Amniotic stem cell (primary cell): ENCODE measurements around the gene SAG.
"Not testable (repeated sequence)": the region's sequence is repeated elsewhere in the genome, so short reads cannot be mapped to it uniquely, and the experiment has no call there.

Experiments
- DNase-seq: peaks from one replicate; lab custom pipeline; 2025; lab: John Stamatoyannopoulos, UW

SAG gene

DNA sequence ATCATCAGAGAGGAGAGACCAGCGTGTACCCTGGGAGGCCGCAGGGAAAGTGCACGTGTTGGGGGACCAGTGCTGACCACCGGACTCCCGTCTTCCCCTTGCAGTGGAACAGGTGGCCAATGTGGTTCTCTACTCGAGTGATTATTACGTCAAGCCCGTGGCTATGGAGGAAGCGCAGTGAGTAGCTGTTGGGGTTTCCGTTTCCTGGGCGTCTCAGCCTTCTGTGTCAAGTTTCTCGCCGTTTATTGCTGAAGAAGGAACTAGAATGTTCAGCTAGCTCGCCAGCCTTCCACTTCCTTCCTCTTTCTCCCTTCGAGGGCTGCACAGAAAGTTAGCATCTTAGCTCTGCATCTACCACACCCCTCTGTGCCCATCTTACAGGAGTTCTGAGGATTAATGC lies 23.9 kb downstream of the SAG start:
- DNase-seq = no peak

DNA sequence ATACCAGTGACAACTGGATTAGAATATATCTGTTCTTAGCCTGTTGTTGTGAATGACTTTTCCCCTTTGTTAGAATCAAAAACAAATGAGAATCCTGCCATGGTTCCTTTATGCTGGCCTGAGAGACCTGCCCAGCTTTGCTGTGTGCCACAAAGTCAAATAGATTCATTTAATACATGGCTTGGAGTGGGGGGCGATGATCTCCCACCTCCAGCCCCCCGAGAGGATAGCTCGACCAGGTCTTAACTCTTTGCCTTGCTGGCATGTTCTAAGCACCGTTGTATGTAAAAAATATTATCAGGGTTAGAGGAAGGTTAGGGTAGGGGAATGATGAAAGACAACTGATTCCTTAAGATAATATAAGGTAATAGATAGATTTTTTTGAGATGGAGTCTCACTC lies 24.5 kb downstream of the SAG start:
- DNase-seq = no peak

DNA sequence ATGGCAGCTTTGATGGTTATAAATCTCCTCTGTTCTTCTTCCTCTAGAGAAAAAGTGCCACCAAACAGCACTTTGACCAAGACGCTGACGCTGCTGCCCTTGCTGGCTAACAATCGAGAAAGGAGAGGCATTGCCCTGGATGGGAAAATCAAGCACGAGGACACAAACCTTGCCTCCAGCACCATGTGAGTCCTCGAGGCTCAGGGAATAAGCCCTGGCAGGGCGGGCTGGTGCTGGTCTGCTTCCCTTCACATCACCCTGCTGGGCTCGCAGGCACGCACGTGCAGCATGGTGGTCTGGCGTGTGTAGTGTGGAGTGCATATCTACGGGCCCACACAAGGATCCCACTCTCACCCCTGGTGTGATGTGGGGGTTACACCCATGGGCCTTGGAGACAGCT lies 27.3 kb downstream of the SAG start:
- DNase-seq = no peak

DNA sequence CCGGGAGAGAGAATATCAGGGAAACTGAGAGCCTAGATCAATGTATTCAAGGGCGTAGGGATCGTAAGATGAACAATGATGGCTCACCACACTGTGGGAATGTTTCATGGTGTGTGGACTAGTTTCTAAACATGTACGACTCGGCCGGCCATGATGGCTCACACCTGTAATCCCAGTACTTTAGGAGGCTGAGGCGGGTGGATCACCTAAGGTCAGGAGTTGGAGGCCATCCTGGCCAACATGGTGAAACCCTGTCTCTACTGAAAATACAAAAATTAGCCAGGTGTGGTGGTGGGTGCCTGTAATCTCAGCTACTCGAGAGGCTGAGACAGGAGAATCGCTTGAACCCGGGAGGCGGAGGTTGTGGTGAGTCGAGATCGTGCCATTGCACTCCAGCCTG lies 28.5 kb downstream of the SAG start:
- DNase-seq = not testable (repeated sequence)

DNA sequence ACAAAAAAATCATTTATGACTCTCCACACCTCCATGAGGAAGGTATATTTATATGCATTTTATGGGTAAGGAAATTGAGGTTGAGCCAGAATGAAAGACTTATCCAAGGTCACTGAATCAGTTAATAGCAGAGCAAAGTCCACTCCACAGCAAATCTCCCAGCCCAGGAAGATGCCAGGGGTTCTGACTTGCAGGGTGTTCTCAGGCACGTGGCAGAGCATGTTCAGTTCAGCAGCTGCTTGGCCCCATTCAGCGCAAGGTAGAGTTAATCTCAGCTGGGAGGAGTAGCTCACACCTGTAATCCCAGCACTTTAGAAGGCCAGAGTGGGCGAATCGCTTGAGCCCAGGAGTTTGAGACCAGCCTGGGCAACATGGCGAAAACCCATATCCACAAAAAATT lies 28.9 kb downstream of the SAG start:
- no peak for DNase-seq

DNA sequence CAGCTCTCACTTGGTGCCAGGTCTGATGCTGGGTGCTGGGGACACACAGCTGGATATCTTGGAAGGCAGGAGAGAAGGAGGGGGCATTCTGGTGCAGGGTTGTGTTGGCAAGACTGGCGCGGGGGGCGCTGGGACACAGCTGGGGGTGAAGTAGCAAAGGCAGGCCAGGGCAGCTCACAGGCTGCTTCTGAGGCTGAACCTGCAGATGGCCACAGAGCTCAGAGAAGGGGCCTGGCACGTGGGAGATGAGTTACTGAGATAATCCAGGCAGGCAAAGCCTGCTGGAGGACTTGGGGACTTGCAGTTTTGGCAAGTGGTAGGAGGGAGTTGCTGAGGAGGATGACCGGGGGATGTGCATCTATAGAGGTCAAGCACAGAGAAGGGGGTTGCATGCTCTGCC lies 30.4 kb downstream of the SAG start:
- no peak for DNase-seq

DNA sequence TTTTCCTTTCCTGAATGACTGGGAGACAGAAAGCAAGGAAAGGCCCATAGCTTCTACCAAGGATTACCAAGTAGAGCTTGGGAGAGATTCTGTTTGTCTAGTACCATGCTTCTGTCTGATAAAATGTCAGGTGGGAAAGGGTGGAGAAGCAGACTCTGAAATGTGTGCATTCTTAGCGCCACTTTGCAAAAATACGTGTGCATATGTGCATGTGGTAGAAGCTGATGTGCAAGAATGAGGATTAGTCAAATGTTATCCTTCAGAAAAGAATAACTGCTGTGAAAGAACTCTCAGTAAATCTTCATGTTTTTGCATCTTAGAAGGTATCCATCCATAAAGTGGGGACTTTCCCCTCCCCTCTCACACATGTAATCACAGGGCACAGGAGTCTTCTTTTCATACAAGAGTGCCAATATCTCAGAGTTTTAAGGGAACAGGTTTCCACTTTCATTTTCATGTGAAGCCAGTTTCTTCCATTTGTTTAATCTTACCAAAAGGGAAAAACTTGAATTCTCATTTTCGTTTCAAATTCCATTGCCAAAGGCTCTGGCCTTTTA lies 31.3 kb downstream of the SAG start:
- no peak for DNase-seq

DNA sequence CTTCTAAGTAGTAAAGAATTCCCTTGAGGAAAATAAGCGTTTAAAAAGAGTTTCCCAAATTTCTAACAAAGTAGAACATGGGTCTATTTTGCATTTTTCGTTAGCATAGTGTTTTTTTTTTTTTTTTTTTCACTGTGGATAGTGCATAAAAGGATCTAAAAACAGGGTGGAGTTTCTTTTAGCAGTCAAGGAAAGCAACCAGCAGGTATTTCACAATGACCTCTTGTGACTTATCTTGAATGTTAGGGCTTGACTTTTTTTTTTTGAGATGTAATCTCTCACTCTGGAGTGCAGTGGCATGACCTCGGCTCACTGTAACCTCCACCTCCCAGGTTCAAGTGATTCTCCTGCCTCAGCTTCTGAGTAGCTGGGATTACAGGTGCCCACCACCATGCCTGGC lies 31.8 kb downstream of the SAG start:
- DNase-seq = no peak

DNA sequence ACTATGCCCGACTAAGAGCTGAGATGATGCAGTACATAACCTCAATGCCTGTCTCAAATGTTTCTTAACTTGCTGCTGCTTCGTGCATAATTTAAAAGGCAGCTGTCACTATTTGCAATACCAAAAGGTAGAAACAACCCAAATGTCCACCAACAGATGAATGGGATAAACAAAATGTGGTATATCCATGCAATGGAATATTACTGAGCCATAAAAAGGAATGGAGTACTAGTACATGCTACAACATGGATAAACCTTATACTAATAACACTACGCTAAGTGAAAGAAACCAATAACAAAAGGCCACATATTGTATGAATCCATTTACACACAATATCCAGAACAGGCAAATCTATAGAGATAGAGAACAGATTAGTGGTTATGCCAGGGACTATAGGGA lies 33.7 kb downstream of the SAG start:
- no peak for DNase-seq

DNA sequence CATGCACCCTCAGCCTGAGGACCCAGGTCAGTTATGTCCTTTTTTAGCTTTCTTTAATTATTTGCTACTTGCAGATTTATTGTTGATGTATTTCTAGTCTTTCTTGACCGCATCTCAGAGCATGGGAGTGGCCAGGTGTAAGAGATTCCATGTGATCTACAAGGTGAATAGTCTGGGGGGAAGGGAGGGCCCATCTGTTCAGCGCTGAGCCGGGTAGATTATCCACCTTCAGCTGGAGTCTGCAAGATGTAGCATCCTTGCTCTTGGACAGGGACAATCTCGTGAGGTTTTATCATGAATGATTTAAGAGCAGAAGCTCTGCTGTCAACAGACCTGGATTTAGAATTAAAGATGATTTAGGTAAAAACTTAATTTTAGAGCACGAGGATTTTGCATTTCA lies 34.7 kb downstream of the SAG start:
- no peak for DNase-seq

DNA sequence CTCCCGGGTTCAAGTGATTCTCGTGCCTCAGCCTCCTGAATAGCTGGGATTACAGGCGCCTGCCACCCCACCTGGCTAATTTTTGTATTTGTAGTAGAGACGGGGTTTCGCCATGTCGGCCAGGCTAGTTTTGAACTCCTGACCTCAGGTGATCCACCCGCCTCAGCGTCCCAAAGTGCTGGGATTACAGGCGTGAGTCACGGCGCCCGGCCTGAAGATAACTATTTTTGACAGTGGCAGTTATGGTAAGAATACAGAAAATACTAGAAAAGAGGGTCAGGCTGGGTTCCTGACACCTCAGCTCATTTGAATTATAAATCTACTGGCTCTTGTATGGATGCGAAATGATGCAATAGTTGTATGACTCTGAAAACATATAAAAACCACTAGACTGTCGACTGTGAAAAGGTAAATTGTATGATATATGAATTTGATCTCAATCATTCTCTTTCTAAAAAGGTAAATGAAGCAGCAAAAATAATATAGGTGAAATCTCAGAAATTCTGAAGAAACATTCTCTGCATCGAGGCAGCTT lies 35.6 kb downstream of the SAG start:
- DNase-seq = no peak

DNA sequence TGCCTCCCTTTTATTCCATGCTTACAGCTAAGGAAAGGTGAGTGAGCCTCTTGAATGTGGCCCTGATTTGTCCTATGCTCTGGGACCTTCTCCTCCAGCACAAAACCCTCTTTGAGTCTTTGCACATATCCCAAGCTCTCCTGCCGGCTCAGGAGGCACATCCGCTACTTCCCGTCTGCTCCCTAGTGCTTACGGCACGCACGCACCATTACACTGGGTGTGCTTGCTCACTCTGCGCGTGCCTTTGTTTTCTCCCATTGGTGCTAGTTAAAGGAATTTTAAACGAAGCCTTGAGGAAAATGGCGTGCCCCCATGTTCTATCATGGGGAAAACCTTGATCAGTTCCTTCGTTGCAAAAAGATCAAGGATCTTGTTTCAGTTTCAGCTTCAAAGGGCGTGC lies 38.8 kb downstream of the SAG start:
- DNase-seq = no peak

DNA sequence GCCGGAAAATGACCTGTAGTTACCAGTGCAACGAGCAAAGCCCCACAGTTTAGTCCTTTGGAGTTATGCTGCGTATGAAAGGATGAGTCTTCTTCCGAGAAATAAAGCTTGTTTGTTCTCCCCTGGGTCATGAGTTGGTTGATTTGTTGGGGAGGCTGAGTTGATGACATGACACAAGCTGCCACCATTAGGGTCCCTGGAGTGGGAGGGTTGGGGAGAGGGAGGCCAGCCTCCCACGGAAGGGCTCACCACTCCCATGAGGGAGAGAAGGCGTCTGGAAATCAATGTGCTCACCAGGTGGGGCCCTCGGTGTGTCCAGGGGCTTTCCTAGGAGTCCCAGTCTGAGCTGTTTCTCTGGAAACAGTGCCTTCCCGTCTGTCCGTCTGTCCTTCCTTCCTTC lies 39.3 kb downstream of the SAG start:
- no peak for DNase-seq

DNA sequence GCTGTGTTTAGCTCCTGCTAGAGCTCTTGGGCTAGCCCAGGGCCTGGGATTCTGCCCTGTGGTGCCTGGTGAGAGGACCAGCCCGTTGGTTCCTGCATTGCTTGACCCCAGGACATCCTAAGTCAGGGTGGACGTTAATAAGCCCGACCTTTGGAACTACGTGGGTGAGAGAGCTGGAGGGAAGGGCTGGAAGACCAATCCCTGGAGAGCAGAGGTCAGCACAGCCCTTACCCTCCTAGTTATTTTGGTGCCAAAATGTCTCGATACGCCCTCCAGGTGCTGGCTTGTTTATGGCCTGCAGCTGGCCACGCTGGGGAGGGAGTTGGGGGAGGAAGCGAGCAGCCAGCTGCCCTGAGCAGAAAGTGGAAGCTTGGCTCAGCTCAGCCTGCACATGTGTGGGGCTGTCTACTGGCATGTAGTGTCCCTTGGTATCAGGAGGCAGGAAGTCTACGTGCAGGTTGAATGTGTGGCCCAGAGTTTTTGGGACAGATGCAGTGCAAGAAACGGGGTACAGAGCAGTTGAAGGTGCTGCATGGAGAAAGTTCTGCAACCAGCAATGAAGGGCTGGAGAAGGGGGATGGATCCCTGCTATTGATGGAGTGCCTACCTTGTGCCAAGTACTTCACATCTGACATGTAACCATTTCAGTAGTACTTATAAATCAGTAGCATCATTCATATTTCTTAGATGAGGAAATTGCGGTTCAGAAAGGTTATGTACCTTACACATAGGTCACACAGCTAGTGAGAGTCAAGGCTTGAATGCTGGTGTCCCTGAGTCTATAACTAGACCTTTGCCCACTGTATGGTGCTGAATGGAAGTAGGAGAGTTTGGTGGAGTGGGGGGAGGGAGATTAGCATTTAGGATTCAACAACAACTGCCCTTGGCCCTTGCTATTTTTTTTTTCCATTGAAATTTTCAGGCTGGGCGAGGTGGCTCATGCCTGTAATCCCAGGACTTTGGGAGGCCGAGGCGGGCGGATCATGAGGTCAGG lies 41.7 kb downstream of the SAG start:
- DNase-seq = no peak

DNA sequence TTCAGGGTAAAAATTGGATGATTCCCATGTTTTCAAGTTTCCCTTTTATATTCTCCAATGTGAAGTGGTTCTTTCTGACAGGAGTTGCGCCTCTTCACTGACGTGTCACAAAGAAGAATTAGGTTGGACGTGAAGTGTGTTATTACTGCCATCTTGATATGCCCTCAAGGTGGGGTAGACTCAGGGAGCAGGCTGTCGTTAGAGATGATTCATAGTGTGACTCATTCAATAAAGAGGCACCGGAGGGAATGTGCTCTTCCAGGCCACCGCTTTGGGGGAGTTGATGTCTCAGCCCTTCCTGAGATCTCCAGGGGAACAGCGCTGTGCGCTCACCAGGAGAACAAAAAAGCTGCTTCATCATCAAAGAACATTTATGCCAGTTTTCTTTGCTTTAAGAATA lies 43.1 kb downstream of the SAG start:
- DNase-seq = peak; percentile 93

DNA sequence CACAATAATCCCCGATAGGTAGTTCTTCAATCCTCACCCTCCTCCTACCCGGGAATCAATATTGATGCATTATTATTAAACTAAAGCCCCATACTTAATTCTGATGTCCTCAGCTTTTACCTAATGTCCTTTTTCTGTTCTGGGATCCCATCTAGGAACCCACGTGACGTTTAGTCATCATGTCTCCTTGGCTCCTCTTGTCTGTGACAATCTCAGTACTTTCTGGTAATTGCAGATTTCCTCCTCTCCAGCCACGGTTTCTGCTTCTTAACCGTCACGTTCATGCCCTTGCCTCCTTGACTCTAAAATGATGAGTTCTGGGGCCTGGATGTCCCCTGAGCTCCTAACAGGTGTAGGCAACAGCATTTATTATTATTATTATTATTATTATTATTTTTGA lies 43.8 kb downstream of the SAG start:
- no peak for DNase-seq

DNA sequence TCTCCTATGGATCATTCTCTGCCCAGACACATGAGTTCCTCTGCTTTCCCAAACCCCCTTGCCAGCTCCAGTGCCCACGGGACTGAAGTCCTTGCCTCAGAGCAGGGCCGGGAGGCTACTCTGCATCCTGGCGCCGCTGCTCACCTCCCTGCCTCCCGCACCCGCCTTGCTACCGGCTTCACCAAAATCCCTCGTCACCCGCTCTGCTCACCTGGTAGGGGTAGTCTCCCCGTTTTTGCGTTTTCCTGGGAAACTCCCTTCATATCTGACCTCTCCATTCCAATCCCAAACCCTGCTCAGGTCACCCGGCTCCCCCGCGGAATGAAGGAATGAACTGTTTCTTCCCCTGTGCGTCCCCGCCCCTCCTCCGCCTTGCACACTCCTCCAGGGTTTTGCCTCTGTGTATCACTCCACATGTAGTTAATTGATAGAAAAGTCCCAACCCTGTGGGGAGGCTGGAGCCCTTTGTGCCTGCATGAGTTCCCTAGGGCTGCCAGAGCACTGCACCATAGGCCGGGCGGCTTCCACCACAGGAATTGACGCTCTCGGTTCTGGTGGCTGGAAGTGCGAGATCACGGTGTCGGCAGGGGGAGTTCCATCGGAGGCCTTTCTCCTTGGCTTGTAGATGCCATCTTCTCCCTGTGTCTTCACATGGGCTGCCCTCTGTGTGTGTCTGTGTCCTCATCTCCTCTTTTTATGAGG lies 44.7 kb downstream of the SAG start:
- DNase-seq = no peak

DNA sequence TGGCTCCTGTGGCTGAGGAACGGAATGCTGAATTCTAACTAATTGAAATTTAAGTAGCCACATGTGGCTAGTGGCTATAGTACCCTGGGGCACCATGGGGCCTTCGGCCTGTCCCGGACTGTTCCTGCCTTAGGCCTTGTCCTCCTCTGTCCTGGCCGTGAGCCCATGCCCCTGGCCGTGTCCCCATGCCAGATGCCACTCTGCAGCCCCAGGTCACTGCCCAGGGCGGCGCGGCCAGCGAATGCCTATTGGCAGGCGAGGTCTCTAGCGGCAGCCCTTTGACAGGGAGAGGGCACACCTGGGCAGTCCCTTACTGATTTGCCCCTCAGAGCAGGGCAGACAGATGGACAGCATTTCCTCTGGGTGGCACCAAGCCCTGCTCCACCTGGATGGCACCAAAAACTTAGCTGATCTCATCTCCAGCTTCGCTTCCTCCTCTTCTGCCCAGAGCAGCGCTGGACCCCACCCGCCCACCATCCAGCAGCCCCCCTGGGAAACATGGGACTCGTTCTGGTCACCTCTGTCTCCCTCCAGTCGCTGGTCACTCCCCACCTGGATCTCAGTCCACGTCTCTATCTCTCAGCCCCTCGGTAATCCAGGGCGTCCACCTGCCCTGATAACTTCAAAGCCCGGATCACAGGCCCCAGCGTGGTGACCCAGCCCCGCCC lies 45.6 kb downstream of the SAG start:
- DNase-seq = no peak

DNA sequence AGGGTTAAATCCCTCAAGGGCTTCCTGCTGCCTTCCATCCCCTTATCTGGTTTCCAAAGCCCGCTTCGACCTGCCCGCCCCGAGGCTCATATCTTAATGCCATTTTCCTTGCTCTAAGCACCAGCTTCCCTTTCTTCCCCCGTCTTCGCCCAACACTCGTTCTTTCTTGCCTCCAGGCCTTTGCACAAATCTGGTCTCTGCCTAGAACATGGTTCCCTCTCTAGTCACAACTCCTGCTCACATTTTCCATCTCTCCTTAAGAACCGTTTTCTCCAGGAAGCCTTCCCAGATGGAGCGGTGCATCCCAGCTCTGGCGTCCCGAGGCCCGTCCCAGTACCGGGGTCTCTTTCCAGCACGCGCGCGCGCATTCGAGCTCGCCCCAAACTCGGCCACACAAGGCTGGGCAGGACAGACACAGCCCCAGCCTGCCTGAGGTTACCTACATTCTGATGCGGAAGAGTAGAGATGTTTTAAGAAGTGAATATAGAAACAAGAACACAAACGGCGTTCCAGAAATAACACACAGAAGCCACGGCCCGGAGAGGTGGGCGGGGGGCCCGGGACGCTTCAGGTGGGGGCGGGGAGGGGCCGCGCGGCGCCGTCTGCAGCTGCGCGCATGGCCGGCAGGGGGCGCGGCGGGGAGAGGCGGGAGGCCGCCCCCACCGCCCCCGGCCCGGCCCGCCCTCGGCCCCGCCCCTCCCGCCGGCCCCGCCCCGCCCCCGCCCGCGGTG lies 46.3 kb downstream of the SAG start, which contains the start of gene DGKD:
DGKD (plus strand) TSS at position 726 of the 731 bp plus-strand sequence. CDS start 25 bp downstream, outside the sequence.
- DNase-seq = no peak

DNA sequence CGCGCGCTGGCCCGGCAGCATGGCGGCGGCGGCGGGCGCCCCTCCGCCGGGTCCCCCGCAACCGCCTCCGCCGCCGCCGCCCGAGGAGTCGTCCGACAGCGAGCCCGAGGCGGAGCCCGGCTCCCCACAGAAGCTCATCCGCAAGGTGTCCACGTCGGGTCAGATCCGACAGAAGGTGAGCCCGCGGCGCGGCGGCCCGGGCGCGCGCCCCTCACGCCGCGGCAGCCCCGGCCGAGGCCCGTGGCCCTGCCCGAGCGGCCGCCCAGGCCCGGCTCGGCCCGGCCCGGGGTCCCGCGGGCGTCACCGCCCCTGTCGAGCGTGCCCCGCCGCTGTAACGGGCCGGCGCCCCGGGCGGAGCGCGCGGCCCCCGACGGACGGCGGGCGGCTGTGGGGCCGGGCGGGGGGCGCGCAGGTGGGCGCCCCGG lies 46.9 kb downstream of the SAG start:
- no peak for DNase-seq

DNA sequence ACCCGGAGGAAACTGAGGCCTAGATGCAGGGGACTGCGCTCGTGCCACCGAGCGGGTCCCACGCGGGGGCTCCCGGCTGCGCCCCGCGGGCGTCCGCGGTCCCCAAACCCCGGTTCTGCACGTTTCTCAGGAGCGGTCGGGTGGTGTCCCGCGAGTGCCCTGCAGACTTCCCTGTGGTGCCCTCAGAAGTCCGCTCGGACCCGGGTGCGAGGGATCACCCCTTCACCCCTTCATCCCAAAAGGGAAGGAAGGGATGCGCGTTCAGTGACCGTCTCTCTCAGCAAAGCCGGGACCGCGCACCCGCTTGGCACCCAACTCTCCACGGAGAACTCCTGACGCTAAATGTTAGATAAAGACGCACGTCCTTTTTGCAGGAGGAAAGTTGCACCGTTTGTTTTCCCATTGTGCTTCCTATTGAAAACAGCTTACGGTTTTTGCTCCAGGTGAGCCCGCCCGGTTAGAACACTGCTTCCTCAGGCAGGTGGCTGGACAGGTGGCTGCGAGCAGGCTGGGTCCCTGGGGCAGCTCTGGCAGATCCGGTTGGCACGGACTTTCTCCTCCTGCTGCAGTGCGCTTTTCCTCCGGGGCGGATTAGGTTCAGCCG lies 47.5 kb downstream of the SAG start:
- no peak for DNase-seq
